Activated gamma-delta T cell treated with Interleukin-2 at 50 U/mL for 16 hours (primary cell): ENCODE data around the gene LGALS4.
"Not testable (repeated sequence)": the region's sequence is repeated elsewhere in the genome, so short reads cannot be mapped to it uniquely, and the experiment has no call there.

Source experiments
- DNase-seq: peaks from one replicate; pipeline ENCODE4 v3.0.0-alpha.2; 2020

LGALS4 gene

GRCh38 chr19:38766276-38767047, 46.3 kb downstream of the LGALS4 start:
- DNase-seq = no peak

GRCh38 chr19:38765214-38765613, 47.5 kb downstream of the LGALS4 start:
- DNase-seq = no peak

GRCh38 chr19:38763795-38764220, 48.9 kb downstream of the LGALS4 start:
- DNase-seq = no peak

- DNase-seq = not testable (repeated sequence)
Measured at GRCh38 chr19:38761884-38762389, 50.8 kb downstream of the LGALS4 start.

- not testable (repeated sequence) for DNase-seq
Measured at GRCh38 chr19:38760805-38761517, 51.8 kb downstream of the LGALS4 start.

- DNase-seq = no peak
Measured at GRCh38 chr19:38759590-38760003, 53.1 kb downstream of the LGALS4 start.

- DNase-seq = not testable (repeated sequence)
Measured at GRCh38 chr19:38754196-38754595, 58.5 kb downstream of the LGALS4 start.

- not testable (repeated sequence) for DNase-seq
Measured at GRCh38 chr19:38753783-38754182, 59.0 kb downstream of the LGALS4 start.
